GM13977 (cell line): ENCODE measurements around the gene PTCD3.

Experiments used
- DNase-seq: peaks from one replicate; pipeline ENCODE4 v3.0.0; 2012; ENCODE audit warnings: low spot score
- CTCF ChIP-seq: IDR thresholded peaks from 2 replicates; pipeline ENCODE4 v1.5.1; 2012; ENCODE audit warnings: mild to moderate bottlenecking, control low read depth; ENCODE audit not compliant: insufficient read depth; ENCODE audit errors: extremely low read depth, missing control alignments
- in situ Hi-C: fragments of 300-500 bp; cut with MboI; formaldehyde crosslinking; loops from one replicate; pipeline ENCODE4 v1.12.0; 2022; ENCODE audit warnings: low sequenced_read_pairs, low pct_unique_long_range_greater_than_20kb, mixed read lengths, inconsistent platforms; ENCODE audit not compliant: unreplicated experiment

Gene PTCD3

GRCh38 chr2:86079981-86080911 lies 25.8 kb upstream of the PTCD3 start:
- DNase-seq, result peak; percentile 65
- in situ Hi-C loops, result loop anchor here (5.0 to 10.0 kb wide), 2 partner anchors 253 to 355 kb away; no protein-coding TSS in a partner anchor
- TF ChIP-seq CTCF, result peak; percentile 90

GRCh38 chr2:86081724-86082123 lies 24.3 kb upstream of the PTCD3 start:
- no peak for DNase-seq
- in situ Hi-C loops, result no loop called here
- TF ChIP-seq CTCF, result no peak

- no peak for DNase-seq
- no peak for TF ChIP-seq CTCF
- in situ Hi-C loops, result no loop called here
Observed at GRCh38 chr2:86082756-86083155, 23.3 kb upstream of the PTCD3 start.

- peak; percentile 53 for TF ChIP-seq CTCF
- in situ Hi-C loops, result no loop called here
- no peak for DNase-seq
Observed at GRCh38 chr2:86087936-86088850, 17.8 kb upstream of the PTCD3 start.

- DNase-seq, result no peak
- no peak for TF ChIP-seq CTCF
- in situ Hi-C loops, result no loop called here
Observed at GRCh38 chr2:86094229-86094628, 11.8 kb upstream of the PTCD3 start.

GRCh38 chr2:86097114-86097896 lies 8.7 kb upstream of the PTCD3 start:
- TF ChIP-seq CTCF, result no peak
- in situ Hi-C loops, result no loop called here
- DNase-seq, result no peak
